Middle frontal gyrus (tissue), 1 donor: ENCODE measurements around the gene CCNT2.
"Not testable (repeated sequence)": the region's sequence is repeated elsewhere in the genome, so short reads cannot be mapped to it uniquely, and the experiment has no call there.

ENCODE experiments used
- DNase-seq: peaks from one replicate; pipeline ENCODE4 v3.0.0-alpha.2; 2015; ENCODE audit warnings: low spot score; ENCODE audit errors: extremely low spot score

CCNT2 gene

DNA sequence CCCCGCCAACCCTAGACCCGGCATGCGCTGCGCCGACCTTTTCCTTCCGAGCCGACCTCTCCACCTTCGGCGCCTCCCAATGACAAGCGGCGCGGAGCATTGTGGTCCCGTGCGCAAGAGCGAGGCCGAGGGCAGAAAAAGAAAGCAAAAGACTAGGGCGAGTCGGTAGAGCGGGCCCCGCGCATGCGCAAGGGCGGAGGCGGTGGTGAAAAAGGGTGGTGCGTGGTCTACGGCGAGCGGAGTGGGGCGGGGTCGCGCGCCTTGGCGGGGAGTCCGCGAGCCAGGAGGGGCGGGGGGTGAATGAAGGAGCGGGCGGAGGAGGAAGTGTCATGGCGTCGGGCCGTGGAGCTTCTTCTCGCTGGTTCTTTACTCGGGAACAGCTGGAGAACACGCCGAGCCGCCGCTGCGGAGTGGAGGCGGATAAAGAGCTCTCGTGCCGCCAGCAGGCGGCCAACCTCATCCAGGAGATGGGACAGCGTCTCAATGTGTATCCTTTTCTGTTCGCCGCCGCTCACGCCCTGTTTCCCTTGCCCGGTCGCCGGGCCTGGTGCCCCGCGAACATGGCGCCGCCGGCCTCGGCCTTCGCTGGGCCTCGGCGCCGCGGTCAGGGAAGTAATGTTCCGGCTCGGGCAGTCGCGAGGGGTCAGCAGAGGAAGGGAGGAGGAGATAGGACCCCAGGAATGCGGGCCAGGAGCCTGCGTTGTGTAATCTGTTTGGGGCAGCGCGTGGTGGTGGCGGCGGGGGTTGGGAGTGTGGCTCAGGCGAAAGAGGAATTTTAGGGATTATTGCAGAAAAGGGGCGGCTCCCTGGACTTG is at the start of gene CCNT2:
Gene CCNT2, plus strand, starts transcription at position 297 of the 815 bp plus-strand sequence. Its CDS starts 33 bp downstream, at position 330.
- DNase-seq: peak; percentile 96

DNA sequence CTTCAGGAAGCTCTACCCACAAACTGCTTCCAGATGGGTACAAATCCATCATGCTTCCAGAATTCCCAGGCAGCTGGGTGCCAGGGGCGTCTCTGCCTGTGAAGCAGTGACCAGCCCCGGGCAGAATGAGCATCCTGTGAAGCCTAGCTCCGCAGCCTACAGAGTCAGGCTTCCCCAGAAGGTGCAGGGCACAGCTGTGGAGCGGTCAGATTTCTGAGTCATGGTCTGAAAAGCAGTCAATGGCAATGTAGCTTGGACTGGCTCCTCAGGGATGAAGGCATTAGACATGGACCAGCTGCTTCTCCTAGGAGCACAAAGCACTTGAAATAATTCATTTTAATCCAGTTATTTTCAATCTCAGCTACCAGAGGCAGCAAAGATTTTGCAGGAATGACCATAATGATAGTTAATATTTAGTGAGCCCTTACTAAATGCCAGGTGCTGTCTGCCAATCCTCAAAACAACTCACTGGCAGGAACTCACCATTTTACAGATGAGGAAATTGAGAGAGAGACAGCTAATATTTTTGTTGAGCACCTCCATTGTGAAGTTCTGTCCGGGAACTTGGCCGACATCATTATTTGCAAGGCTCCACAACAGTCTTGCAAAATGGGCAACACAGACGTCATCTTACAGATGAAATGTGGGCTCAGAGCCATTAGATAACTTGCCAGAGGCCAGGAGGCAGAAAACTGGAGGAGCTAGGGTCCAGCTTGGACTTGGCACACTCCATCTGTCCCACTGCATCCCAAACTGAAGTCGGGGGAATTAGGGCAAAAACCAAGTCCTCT is 48.5 kb upstream of the CCNT2 start:
- DNase-seq: no peak

DNA sequence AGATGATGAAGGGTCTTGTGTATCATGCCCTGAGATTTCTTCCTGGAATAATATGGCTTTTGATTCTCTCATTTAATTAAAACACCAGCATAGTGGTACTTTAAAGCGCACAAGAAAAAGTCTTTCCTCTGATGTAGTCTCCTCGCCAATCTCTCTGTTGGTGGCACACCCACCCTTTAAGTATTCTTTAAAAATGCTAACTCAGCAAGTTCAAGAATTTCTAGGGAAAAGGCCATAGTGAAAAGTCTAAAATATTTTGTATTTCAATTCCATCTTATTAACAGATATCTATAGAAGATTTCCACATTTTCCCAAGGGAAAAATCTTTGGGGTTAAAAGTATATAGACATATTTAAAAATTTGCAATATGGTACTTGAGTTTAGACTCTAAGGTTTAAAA is 45.5 kb upstream of the CCNT2 start:
- no peak for DNase-seq

DNA sequence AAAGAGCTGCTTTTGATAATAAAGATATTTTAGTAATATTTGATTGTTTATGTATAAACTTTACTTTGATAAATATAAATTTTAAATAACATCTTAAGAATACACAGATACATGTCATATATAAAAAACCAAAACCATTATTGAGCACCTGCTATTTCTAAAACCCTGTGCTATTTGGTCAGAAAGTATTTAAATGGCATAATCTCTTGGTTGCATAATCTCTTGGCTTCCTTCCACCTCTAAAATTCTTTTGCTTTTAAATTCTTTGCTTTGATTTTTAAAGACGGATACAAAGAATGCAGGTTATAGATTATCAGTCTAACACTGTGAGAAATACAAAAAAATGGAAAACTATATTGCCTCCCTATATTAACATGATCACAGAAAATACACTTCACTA is 43.3 kb upstream of the CCNT2 start:
- DNase-seq: no peak

DNA sequence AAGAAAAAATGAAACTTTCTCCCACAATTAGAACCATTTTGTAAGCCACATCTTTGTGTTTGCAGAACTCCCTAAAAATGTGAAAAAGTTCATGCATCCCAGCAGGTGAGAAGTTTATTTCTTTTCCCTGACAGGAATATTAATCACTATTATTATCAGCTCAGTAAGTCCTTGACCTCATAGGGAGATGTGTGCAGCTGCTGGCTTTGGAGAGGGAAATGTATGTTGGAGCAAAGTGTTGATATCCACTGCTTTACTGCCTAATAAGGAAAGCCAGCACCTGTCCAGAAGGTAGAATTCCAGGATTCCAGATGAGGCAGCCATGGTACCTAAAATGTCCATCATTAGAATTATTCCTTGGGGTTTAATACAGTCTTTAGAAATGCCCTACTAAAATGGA is 35.8 kb upstream of the CCNT2 start:
- no peak for DNase-seq

DNA sequence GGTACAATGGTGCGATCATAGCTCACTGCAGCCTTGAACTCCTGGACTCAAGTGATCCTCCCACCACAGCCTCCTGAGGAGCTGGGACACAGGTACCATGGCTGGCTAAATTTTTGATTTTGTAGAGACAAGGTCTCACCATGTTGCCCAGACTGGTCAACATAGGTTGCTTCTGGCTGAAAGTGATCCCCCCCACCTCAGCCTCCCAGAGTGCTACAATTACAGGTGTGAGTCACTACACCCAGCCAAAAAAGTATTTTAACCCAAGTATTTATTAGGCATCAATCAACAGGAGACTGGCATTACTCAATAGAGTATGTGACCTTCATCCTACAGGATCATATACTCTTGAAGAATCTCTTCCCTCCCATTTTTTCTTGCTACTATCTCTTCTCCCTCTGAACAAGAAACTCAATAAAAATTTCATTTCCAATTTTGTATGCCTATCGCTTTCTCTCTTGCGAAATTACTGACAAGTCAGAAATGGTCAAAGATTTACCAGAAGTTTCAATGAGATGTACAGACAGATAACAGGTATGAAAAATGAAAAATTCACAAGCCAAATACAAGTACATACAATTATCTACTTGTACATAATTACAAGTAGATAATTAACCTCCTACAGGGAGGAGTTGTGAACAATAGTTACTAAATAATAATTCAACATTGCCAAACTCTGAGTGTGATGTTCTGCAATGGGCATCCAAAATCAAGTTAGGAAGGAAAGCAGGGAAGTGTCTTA is 34.9 kb upstream of the CCNT2 start:
- no peak for DNase-seq

DNA sequence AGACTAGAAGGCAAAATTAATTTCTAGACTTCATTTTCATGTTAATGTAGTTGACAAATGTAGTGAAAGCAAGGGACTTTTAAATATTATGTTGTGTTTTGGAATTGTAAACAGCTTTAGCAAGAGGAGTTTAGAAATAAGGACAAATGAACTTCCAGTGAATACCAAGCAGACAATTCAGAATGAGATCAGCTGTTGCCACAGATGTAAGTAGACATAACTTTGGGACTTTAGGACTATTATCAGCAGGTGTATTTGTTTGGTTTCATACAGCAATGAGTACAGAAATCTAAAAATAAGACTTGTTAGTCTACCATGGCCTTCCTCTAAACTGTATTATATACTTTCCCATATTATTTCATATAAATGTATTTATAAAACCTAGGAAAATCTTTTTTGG is 34.2 kb upstream of the CCNT2 start:
- DNase-seq: no peak

DNA sequence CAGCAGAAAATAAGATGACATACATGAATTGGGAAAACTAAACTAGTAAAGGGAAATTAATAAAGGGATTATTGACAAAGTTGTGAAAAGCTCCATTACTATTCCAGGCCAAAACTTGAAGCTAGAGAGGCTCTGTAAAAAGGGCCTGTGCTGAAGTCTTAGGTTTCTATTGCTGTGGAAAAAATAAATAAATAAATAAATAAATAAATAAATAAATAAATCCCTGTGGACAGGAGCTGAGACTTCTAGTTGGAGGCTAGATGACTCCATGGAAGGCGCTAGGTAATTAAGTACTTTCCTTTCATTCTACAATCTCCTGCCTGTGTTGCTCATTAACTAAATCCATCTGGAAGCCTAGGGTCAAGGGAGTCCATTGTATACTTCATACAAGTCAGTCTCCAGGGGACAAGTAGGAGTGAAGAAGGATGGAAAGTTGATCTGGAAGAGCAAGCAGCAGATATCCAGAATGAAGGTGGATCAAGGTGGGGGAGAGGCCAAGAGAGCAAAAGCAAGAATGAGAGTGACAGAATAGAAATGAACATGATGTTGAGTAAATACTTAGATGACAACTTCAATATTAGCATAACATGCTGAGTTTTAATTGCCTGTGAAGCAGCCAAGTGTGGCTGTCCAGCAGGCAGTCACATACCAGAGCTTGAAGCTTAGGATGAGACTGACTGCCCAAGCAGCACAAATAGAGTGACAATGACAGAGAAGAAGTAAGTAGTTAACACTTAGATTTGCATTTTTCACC is 26.2 kb upstream of the CCNT2 start:
- DNase-seq: no peak

DNA sequence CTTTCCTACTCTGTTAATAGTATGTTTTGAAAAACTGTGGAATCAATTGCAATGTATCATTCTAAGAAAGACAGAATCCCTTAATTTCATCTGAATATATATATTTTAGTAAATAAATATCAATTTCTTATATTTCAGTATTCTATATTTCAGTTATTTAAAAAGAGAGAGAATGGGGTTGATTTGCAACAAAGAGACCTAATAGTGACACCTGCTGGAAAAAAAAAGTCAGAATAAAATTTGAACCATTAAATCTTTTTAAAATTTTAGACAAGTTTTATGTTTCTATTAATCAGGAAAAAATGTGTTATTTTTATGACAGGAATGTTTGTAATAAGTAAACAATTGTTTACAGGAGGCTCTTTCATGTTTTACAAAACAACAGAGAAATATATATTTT is 20.7 kb upstream of the CCNT2 start:
- peak; percentile 33 for DNase-seq

DNA sequence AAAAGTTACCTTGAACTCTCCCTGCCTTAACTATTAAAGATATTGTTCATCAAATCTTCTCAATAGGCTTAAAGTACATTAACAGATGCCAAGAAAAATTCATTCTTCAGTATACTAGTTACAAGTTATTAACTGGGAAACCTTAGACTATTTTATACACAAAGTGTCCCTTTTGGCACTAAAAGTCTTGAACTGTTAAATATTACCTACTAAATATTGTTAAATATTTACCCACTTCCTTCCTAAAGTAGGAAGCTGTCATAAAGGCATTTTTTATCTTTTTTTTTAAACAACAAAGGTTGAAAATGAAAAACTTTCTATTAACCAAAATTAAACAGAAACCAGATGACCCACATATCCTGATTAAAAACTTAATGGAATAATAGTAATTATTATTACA is 19.4 kb upstream of the CCNT2 start:
- no peak for DNase-seq

DNA sequence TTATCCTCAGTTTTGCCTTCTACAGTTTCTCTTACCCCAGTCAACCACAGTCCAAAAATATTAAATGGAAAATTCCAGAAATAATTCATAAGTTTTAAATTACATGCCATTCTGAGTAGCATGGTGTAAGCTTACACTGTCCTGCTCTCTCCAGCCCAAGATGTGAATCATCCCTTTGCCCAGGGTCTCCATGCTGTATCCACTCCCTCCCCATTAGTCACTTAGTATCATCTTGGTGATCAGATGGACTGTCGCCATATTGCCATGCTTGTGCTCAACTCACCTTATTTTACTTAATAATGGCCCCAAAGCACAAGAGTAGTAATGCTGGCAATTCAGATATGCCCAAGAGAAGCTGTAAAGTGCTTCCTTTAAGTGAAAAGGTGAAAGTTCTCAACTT is 18.5 kb upstream of the CCNT2 start:
- no peak for DNase-seq

DNA sequence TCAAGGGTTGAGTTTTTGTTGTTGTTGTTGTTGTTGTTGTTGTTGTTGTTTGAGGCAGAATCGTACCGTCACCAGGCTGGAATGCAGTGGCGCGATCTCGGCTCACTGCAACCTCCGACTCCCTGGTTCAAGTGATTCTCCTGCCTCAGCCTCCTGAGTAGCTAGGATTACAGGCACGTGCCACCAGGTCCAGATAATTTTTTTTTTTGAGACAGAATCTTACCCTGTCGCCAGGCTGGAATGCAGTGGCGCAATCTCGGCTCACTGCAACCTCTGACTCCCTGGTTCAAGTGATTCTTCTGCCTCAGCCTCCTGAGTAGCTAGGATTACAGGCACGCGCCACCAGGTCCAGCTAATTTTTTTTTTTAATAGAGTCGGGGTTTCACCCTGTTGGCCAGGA is 14.9 kb upstream of the CCNT2 start:
- not testable (repeated sequence) for DNase-seq

DNA sequence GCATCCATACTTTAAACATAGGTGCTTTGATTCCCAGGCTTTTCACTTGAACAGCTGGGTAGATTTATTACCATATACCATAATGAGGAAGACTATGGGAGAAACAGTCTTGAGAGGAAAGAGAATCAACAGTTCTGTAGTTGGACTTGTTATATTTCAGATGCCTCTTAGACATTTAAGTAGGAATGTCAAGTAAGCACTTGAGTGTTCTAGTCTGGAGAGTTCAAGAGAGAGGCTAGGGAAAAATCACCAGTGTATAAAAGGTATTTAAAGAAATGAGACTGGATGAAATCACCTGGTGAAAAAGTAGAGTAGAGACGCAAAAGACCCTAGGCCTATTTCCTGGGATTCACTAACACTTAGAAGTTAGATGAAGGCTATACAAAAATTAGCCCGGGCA is 13.5 kb upstream of the CCNT2 start:
- no peak for DNase-seq

DNA sequence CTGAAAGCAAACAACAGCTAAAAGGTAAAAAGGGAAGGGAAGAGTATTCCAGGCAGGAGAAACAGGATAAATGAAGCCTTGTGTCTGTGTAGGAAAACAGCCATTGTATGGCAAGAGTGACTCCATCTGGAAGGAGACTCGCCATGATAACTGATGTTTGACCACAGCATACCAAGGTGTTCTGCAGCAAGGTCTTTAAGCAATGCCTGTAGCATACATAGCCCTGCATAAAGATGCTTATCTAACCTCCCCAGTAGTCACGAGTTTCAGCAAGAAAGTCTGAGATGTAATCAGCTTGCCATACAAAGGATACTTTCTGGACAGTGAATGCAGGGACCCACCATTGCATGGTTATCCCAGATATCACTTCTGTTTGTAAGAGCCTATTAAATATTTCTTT is 11.9 kb upstream of the CCNT2 start:
- no peak for DNase-seq

DNA sequence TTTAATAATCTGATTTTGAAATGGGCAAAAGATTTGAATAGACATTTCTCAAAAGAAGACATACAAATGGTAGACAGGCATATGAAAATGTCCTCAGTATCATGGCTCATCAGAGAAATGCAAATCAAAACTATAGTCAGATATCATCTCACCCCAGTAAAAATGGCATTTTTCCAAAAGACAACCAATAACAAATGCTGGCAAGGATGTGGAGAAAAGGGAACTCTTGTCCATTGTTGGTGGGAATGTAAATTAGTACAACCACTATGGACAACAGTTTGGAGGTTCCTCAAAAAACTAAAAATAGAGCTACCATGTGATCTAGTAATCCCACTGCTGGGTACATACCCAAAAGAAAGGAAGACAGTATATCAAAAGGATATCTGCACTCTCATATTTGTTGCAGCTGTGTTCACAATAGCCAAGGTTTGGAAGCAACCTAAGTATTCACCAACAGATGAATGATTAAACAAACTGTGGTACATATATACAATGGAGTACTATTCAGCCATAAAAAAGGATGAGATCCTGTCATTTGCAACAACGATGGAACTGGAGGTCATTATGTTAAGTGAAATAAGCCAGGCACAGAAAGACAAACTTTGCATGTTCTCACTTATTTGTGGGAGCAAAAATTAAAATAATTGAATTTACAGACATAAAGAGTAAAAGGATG is 11.0 kb upstream of the CCNT2 start:
- DNase-seq: not testable (repeated sequence)

DNA sequence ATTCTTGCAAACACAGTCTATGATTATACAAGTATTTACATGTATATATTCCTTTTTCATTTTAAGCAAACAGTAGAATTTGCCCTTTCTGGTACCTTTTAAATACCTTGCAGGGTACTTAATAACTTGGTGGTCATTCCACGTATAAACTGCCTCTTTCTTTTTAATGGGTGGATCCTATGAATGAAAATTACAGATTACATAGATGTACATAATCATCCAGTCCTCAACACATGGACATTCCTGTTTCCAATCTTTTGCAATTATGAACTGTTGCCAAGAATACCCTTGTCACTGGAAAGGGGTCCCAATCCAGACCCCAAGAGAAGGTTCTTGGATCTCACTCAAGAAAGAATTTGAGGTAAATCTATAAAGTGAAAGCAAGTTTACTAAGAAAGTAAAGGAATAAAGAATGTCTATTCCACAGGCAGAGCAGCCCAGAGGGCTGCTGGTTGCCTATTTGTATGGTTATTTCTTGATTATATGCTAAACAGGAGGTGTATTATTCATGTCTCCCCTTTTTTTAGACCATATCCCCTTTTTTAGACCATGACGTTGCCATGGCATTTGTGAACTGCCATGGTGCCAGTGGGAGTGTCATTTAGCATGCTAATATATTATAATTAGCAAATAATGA is 7.7 kb upstream of the CCNT2 start:
- DNase-seq: no peak

DNA sequence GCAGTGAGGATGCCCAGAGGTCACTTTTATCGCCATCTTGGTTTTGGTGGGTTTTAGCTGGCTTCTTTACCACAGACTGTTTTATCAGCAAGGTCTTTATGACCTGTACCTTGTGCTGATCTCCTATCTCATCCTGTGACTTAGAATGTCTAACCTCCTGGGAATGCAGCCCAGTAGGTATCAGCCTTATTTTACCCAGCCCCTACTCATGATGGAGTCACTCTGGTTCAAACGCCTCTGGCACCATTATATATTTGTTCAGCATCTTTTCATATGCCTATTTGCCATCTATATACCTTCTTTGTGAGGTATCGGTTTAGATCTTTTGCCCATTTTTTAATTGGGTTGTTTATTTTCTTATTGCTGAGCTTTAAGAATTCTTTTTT is 7.2 kb upstream of the CCNT2 start:
- DNase-seq: no peak

DNA sequence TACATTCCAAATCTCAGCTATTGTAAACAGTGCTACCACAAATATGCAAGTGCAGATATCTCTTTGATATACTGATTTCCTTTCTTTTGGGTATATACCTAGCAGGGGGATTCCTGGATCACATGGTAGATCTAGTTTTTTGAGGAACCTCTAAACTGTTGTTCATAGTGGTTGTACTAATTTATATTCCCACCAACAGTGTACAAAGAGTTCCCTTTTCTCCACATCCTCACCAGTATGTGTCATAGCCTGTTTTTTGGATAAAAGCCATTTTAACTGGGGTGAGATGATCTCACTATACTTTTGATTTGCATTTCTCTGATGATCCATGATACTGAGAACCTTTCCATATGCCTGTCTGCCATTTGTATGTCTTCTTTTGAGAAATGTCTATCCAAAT is 6.3 kb upstream of the CCNT2 start:
- DNase-seq: no peak

DNA sequence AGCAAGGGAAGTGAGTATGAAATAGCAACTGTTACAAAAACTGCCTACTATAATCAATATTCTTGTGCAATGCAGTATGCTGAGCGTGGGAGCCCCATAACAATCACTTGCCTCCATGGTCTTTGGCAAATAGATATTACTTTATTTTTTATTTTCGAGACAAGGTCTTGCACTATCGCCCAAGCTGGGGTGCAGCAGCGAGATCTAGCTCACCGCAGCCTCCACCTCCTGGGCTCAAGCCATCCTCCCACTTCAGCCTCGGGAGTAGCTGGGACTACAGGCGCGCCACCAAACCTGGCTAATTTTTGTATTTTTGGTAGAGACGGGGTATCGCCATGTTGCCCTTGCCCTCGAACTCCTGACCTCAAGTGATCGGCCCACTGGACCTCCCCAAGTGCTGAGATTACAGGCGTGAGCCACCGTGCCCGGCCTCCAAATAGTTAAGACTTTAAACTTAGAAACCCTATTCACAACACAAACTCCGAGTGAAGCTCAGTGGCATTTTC is 1.2 kb upstream of the CCNT2 start:
- no peak for DNase-seq

DNA sequence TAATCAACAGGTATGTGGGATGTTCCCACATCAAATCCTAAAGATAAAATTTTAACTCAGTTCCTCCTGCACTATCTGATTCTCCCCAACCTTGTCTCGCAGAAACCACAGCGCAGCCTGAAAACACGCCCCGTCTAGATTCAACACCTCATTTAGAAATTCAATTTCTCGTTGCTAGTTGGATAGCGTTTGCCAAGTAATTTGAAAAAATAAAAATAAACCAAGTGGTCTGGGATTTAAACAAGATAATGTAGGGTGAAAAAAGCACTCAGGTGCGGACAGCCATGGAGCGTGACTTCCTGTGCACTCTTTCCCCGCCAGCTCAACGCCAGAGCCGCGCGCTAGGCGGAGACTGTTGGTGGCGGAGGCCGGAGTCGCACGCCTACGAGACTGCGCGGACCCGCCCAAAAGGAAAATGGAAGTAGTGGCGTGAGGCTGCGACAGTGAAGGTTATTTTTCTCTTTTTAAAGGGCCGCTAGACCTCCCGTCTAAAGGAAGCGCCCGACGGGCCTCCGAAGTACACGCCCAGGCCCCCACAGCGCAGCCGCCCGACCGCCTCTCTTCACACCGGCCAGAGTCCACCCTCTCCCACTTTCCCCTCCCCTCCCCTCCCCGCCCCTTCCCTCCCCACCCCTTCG is 615 bp upstream of the CCNT2 start:
- peak; percentile 70 for DNase-seq
